IPS-NIHi11 (cell line): ENCODE data around the gene NTHL1.
A peak's percentile ranks its signal among the peaks of the same experiment; 100 is the strongest.
"Not testable (repeated sequence)": the region's sequence is repeated elsewhere in the genome, so short reads cannot be mapped to it uniquely, and the experiment has no call there.

Experiments
- DNase-seq: peaks from one replicate; pipeline ENCODE4 v3.0.0; 2012; ENCODE audit warnings: mixed read lengths, low spot score

The NTHL1 gene

GRCh38 chr16:2040787-2041522, 6.7 kb downstream of the NTHL1 start:
- no peak for DNase-seq

GRCh38 chr16:2040041-2040786, 7.4 kb downstream of the NTHL1 start:
- DNase-seq: no peak

- DNase-seq: no peak
Measured at GRCh38 chr16:2039274-2040031, 8.2 kb downstream of the NTHL1 start.

DNA sequence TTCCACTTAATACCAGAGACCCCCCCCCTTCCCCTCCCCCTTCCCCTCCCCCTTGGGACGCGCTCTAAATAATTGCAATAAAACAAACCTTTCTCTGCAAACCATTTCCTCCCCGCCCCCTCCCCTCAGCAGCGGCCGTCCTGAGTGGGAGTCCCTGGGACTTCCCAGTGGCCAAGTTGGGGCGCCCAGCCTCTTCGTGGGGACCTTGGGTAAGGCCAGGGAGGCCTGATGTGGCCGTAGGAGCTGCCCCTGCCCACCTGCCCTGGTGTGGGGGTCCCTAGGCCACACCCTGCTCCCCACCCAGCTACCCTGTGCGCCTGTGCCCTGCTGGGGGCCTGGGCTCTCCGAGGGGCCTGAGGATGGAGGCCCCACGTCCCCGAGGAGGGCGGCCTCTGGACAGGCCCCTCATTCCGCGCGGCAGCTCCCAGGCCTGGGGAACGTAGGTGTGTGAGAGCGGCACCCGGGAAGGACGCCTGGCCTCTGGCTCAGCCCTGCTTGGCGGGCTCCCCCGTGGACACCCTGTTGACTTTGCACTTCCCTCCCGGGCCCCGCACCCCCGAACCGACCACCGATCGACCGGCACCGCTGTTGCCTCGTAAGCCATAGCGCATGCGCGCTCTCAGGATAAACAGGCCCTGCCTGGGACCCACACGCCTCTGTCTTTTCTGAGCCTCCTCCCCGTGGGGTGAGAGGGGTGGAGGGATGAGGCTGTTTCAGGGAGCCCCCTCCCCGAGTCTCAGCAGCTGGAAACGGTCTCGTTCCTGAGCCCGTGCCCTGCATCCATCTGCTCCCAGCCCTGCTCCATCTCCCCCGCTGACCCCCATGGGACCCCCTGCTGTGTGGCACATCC, 9.0 kb downstream of the NTHL1 start:
- no peak for DNase-seq

DNA sequence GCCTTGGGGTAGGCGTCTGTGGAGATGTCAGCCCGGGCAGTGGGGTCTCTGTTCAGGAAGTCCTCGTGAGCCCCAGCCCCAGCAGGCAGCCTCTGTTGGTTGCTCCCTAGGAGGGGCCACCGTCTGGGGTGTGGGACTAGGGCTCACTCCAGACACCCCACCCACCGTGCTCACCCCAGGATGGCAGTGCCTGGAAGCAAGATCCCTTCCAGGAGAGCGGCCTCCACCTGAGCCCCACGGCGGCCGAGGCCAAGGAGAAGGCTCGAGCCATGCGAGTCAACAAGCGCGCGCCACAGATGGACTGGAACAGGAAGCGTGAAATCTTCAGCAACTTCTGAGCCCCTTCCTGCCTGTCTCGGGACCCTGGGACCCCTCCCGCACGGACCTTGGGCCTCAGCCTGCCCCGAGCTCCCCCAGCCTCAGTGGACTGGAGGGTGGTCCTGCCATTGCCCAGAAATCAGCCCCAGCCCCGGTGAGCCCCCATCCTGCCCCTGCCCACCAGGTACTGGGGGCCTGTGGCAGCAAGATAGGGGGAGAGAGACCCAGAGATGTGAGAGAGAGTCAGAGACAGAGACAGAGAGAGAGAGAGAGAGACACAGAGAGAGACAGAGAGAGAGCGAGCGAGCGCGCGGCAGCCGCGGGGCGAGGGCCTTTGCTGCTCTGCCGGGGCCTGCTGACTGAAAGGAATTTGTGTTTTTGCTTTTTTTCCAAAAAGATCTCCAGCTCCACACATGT, 9.8 kb downstream of the NTHL1 start:
- no peak for DNase-seq

GRCh38 chr16:2037115-2037514, 10.5 kb downstream of the NTHL1 start:
- DNase-seq: no peak

DNA sequence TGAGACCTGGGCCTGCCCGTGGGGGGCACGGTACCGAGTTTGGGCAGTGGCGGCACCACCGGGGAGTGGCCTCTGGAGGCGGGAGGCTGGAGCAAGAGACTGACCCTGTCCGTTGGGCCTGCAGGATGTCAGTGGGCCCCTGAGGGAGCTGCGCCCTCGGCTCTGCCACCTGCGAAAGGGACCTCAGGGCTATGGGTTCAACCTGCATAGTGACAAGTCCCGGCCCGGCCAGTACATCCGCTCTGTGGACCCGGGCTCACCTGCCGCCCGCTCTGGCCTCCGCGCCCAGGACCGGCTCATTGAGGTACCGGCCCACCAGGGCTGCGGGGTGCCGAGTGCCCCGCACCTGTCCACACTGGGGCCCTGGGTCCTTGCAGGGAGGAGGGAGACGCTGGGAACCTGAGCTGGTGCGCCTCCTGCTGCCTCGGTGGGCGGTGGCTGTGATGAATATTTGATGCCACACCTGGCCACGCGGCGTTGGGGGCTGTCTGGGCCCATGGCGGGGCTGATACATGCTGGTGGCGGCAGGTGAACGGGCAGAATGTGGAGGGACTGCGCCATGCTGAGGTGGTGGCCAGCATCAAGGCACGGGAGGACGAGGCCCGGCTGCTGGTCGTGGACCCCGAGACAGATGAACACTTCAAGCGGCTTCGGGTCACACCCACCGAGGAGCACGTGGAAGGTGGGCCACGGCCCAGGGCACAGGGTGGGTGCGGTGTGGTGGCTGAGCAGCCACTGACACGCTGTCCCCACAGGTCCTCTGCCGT, 11.3 kb downstream of the NTHL1 start:
- no peak for DNase-seq

- peak; percentile 56 for DNase-seq
Measured at GRCh38 chr16:2035431-2036199, 12.0 kb downstream of the NTHL1 start.

DNA sequence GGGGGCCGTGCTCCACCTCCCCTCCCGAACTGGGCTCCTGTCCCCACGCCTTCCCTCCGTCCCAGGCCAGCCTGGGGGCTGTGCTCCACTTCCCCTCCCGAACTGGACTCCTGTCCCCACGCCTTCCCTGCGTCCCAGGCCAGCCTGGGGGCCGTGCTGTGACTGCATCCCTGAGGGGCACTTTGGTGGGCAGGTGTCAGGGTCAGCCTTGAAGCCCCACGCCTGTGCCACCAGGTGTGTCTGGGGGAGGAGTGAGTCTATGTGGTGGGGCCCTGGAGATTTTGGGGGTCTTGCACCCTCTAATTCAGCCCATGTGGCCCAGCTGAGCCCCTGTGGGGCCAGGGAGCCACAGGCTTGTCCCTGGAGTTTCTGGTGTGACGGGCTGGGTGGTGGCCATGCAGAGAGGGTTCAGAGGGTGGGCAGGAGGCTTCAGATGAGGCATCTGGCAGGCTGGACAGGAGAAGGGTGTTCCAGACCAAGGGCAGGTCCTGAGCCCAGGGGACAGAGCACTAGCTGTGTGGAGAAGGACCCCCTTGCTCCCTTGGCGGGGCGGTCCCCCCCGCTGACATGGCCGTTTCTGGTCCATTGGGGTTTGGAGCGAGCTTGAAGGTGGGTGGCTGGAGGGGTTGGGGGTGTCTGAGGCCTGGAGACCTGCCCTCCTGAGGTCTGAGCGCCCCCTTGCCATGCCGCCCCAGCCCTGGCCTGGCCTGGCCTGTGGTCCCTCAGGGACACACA, 12.8 kb downstream of the NTHL1 start:
- DNase-seq: no peak

GRCh38 chr16:2033909-2034695, 13.5 kb downstream of the NTHL1 start:
- not testable (repeated sequence) for DNase-seq

DNA sequence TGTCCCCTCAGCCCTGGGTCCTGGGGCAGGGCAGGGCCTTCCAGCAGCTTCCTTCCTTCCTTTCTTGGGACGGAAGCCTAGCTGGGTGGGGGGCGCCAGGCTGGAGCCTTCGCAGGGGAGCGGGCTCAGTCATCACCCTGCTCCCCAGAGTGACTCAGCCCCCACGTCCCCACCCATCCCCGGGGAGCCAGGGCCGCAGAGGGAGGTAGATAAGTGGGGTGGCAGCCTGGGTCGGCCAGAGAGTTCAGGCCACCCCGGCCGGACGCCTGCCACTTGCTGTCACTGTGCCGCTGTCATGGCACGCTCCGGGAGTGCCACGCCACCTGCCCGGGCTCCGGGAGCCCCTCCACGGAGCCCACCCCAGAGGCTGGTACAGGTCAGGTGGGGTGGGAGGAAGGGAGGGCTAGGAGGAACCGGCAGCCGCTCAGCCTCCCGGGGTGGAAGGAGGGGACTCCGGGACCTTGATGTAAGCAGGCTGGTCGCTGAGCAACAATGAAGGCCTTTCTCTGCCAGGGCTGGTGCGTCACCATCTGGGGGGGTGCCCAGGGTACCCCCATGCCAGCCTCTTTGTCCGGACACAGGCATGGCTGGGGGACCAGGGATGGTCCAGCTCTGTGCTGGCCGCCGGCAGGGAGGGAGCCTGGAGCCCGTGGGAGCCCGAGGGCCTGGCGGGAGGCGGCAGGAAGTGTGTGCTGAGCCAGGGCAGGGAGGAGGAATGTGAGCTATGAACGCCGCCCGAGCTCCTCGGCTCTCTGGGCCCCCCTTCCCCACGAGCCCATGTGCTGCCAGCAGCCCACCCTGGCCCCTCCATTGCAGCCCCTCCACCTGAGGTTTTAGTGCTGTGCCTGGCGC, 14.4 kb downstream of the NTHL1 start:
- DNase-seq: peak; percentile 61

- no peak for DNase-seq
Measured at GRCh38 chr16:2032285-2033056, 15.2 kb downstream of the NTHL1 start.

GRCh38 chr16:2031081-2031577, 16.5 kb downstream of the NTHL1 start:
- no peak for DNase-seq

GRCh38 chr16:2030036-2030435, 17.6 kb downstream of the NTHL1 start:
- DNase-seq: no peak

DNA sequence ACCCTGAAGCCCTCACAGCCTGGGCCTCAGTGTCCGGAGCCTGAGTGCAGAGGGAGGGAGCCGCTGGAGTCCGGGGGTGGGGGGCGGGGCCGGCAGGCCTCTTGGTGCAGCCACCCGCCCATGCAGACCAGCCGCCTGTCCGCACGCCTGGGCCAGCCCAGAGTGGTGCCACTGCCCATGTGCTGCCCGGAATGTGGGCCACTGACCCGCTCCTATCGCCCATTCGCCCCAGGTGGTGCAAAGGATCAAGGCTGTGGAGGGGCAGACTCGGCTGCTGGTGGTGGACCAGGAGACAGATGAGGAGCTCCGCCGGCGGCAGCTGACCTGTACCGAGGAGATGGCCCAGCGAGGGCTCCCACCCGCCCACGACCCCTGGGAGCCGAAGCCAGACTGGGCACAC, 18.3 kb downstream of the NTHL1 start:
- no peak for DNase-seq

DNA sequence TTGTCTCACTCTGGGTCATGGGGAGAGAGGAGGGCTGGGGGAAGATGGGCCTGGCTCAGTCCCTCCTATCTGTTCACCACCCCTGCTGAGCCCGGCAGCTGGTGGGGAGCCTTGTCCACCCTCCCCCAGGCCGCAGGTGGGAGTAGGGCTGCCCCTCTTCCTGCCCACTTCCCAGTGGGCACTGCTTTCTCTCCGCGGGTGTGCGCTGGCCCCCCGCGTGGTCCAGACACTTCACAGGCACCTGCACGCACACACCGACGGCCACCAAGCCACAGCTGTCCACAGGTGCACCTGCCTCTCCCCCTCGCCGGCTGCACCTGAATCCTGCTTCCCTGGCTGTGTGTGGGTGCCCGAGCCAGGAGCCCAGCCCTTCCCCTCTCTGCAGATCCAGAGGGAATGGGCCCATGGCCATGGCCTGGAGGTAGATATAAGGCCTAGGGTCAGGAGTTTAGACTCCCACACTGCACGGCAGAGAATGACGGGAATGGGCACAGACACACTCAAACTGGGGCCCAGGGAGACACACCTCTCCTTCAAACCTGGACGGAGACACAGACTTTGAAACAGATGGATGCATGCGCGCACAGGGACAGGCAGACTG, 18.9 kb downstream of the NTHL1 start:
- DNase-seq: no peak
